IPS-NIHi11 (cell line): ENCODE measurements around the gene CDKN2B-AS1.

Experiments
- DNase-seq: peaks from one replicate; pipeline ENCODE4 v3.0.0; 2012; ENCODE audit warnings: mixed read lengths, low spot score

Gene CDKN2B-AS1

GRCh38 chr9:22084336-22085035 is 89.9 kb downstream of the CDKN2B-AS1 start:
- peak; percentile 26 for DNase-seq

GRCh38 chr9:22088053-22088716 is 93.6 kb downstream of the CDKN2B-AS1 start:
- no peak for DNase-seq

- DNase-seq, result no peak
These were observed 94.1 kb downstream of the CDKN2B-AS1 start for GRCh38 chr9:22088717-22089061.

GRCh38 chr9:22097707-22098106 is 103.1 kb downstream of the CDKN2B-AS1 start:
- DNase-seq, result no peak

GRCh38 chr9:22098643-22099332 is 104.2 kb downstream of the CDKN2B-AS1 start:
- DNase-seq, result no peak

- no peak for DNase-seq
These were observed 106.0 kb downstream of the CDKN2B-AS1 start for GRCh38 chr9:22100626-22101025.

DNA sequence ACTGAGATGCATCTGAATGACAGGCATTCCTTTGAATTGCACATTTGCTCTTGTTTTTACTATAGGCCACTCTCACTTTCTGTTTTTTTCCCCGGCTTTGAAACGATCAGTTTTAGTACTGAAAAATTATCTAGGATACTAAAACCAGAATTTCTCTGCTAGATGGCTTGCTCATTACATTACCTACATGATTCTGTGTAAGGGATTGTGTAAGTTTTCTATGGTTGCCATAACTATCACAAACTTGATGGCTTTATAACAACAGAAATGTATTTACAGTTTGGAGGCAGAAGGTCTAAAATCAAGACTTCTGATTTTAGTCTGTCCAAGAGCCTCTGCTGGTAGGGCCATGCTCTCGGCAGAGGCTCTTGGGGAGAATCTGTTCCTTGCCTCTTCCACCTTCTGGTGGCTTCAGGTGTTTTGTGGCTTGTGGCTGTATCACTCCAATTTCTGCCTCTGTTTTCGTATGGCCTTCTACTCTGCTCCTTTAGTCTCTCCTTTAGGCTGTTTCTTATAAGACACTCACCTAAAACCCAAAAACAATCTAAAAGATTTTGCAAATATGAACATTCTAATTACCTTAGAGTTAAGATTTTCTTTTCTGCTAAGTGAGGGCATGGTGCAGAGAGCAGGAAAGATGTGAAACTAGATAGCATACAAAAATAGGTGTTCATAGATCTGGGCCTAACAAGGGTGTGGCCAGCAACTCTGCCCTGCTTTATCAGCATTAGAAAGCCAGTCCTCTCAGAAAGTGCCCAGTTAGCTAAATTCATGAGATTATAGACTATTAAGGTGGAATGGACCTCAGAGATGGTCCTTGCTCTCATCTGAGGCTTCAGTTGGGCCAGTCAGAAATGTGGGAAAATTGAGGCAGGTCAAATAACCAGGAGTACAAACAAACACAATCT is 107.8 kb downstream of the CDKN2B-AS1 start:
- DNase-seq, result no peak

DNA sequence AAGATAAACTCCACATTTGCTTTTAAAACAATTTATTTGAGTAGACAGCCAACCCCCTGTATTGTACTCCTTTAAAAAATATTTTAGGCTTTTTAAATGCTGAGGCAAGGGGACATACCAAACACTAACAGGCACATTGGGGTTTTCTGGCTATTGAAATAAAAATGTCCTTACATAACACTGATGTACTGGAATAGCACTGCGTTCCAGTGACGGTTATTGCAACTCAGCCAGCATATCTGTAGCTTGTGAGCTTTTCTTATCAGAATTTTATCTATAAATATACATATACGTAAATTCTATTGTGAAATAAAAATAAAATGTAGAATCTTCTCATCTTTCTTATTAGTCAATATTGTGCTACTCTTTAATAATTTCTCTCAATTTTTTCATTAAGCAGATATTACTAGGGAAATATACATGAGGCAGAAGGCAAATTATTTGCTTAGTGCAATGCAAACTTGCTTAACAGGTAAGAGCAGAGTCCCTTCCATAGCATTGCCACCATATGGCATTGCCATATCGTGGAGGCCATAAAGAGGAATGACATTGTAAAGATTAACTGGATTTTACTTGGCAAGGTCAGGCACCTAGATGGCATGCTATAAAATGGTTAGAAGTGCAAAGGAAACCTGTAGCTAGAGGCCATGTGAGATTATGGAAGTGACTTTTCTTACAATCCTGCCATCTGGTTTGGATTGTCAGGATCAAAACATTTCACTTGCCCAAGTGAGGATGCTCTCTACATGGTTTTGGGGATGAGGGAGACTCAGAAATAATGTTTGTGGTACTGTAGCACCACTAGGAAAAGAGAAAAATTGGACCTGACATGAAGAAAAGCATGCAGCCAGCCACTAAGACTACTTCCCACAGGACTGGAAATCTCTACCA is 109.3 kb downstream of the CDKN2B-AS1 start:
- no peak for DNase-seq

GRCh38 chr9:22105005-22105722 is 110.6 kb downstream of the CDKN2B-AS1 start:
- DNase-seq, result no peak

DNA sequence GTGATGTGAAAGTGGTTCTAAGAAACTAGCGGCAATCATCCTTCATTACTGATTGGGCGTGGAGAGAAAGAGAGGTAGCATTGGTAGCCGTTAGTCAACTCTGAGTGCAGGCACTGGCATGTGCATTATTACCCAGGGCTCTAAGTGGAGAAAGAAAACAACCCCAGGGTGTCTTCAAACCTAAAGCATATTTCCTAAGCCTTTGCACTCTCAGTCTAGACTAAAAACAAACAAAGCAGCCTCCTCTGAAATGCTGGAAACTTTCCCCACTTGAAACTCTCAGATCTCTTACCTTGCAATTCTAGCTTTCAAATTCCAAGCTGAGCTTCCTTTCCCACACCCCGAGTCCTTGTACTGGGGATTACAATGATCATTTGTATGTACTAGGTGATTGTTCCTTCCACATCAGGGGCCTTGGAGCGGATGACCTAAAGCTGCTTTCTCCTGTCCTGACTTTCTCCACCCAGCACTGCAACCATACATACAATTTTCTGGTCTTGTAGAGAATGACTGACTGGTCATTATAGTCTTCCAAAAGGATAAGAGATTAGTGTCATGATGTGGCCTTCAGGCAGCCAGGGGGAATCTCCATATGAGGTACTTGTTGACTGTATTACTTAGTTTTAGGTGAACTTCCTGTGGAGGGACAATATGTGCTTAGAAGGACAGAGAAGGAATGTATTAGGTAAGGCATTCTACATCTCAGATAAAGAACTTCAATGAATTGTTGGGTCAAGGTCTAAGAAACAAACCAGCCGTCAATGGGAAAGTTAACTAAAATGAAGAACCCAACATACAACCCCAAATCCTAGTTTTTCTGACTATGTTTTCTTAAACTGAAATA is 112.8 kb downstream of the CDKN2B-AS1 start:
- no peak for DNase-seq

DNA sequence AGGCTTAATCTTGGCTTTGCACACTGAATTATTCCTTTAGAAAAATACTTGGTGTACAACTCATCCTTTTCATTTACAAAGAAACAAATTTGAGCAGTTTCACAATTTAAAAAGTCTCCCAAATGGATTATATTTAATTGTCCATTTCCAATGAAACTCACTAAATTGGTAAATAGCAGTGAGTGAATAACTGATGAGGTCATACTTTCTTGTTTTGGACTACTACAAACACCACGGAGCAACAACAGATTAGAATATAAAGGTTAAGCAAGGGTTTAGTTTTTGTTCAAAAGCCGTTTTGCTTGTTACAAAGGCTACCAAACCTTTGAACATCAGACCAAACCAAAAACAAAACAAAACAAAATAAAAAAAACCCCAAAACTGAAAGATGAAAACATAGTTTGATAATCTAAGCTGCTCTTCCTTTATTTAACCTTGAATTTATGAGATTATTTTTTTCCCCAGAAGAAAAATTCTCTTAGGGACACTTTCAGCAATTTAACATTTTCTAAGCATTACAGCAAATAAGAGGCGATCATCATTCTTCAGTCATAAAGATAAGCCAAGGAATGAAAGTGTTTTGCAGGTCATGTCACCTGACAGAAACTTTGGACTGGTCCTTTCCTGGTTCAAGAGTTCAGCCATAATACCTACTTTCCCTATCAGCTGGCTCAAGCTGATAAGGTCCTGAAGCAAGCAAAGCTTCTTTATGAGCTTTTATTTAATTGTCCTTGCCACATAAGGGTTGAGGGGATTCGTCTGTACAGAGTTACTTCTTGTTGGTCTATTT is 114.2 kb downstream of the CDKN2B-AS1 start:
- DNase-seq, result no peak

DNA sequence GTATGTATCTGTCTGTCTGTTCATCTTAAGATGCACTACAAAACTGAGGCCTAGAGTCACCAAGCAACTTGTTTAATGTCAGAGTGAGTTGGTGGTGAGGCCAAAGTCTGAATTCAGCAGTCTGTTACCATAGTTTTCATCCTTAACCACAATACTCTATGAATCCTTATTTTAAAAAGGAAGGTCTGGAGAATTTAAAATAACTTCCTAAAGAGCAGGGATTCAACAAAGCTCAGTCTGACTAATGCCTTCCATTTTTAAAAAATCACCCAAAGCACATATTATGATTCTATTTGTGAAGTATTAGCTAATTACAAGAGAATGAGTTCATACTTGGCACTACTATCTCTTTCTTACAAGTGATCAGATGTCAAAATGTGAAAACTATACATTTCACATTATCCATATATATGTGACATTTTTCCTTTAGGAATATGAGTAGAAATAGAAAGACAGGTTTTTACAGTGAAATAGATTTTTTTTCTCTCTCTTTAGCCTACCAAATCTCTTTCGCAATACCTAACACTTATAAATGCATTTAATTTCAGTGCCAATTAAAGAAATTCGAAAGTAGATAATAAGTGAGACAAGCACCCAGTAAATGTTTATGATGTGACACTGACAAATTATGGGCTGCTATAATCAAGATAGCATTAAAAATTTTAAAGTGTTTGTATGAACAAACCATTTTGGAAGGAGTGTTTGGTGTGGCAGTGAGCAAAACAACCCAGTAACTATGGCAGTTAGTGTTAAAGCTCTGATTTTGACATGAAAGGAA is 116.8 kb downstream of the CDKN2B-AS1 start:
- DNase-seq, result no peak

DNA sequence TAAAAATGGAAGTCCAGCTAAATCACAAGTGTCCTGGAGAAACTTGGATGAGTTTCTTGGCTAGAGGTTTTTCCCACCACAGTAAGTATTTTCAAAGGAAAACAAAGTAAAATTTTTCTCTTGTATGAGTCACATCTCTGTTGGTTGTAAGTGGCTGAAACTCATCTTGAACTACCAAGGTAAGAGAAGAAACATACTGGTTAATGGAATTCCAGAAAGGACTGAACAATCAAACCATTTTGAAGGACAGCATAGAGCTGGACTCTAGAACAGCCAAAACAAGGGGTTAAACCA is 117.3 kb downstream of the CDKN2B-AS1 start:
- no peak for DNase-seq

DNA sequence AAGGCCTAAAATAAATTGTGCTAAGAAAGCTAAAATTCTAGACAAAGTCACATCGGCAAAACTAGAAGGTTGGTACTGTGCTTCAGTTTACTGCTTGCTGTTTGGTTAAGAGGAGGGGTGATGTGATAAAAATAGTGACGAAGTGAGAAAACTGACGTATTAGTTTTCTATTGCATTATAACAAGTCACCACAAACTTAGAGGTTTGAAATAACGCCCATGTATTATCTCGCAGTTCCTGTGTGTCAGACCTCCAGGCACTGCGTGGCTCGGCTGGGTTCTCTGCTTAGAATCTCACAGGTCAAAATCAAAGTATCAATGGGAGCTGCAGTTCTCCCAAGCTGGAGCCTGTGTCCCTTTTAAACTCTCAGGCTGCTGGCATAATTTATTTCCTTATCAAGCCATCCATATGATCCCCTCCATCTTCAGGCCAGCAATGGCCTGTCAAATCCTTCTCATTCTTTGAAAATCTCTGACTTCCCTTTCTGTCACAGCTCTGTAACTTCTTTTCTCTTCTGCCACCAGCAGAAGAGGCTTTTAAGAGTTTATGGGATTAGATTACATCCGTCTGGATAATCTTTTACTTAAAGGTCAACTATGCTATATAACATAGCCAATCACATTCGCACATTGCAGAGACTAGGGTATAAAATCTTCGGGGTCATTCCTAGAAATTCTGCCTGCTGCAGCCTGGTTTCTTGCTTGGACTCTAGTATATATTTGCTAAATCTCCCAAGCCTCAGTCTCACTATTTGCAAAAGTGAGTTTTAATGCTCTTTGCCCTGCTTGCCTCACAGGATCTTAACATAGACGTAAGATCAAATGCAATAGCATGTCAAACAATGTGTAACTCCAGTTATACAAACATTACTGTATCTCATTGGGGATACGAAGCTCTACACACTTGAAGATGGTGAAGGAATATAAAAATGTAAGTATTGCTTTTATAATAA is 118.6 kb downstream of the CDKN2B-AS1 start:
- DNase-seq, result no peak

DNA sequence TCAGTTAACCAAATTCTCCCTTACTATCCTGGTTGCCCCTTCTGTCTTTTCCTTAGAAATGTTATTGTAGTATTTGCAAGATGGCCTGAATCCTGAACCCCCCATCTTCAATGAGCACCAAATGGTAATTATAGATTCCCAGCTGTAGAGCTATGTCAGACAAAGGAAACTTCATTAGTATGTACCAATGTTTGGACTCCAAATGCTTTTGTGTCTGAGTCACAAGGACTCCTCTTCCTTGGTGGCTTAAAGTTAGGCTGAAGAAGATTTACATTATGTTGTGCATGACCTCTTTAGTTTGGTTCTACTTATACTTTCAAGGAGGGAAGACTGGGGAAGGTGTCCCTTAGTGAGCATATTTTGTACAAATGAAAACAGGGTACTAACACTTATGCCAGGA is 120.4 kb downstream of the CDKN2B-AS1 start:
- no peak for DNase-seq

DNA sequence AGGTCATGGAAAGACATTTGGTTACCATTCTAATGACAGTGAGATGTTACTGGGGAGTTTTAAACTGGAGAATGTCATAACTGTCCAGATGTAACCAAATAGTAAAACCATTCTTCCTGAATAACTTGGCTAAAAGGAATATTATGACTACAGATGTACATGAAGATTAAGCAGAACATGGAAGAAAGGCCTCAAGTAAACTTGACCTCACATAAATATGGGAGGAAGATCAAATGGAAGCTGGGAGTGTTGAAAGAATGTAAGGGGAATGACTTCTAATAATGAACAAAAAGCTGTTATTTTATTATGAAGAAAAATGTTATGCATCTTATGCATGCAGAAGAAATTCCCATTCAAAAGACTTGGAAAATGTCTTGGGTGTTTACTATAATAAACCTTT is 122.2 kb downstream of the CDKN2B-AS1 start:
- DNase-seq, result no peak
